ENCODE data around the gene THBS3.
A peak's percentile ranks its signal among the peaks of the same experiment; 100 is the strongest.
"Not testable (repeated sequence)": the region's sequence is repeated elsewhere in the genome, so short reads cannot be mapped to it uniquely, and the experiment has no call there.

The THBS3 gene

GRCh38 chr1:155207806-155208540 lies at the start of gene THBS3:
Gene THBS3, minus strand, starts transcription at chr1:155207897. Its CDS starts 21 bp downstream, at chr1:155207876.
- peak; percentile 67 for DNase-seq

GRCh38 chr1:155256058-155256852 lies 48.6 kb upstream of the THBS3 start:
- no peak for DNase-seq

GRCh38 chr1:155255243-155256007 lies 47.7 kb upstream of the THBS3 start, which contains the start of gene ENTREP3:
Gene ENTREP3, minus strand, starts transcription at chr1:155255483. Its CDS starts 606 bp downstream, at chr1:155254877.
- DNase-seq: peak; percentile 91

- DNase-seq: peak; percentile 48
These were observed 47.1 kb upstream of the THBS3 start for GRCh38 chr1:155254714-155255242.

GRCh38 chr1:155254228-155254713 lies 46.6 kb upstream of the THBS3 start:
- no peak for DNase-seq

GRCh38 chr1:155253797-155254196 lies 46.1 kb upstream of the THBS3 start:
- no peak for DNase-seq

GRCh38 chr1:155253208-155253607 lies 45.5 kb upstream of the THBS3 start:
- DNase-seq: no peak

GRCh38 chr1:155251566-155251965 lies 43.9 kb upstream of the THBS3 start:
- no peak for DNase-seq

- peak; percentile 96 for DNase-seq
These were observed 43.1 kb upstream of the THBS3 start for GRCh38 chr1:155250633-155251449.

- DNase-seq: no peak
These were observed 42.5 kb upstream of the THBS3 start for GRCh38 chr1:155250246-155250632.

GRCh38 chr1:155247667-155248553 lies 40.2 kb upstream of the THBS3 start:
- no peak for DNase-seq

- not testable (repeated sequence) for DNase-seq
These were observed 39.1 kb upstream of the THBS3 start for GRCh38 chr1:155246796-155247195.

GRCh38 chr1:155245163-155245524 lies 37.4 kb upstream of the THBS3 start:
- no peak for DNase-seq

GRCh38 chr1:155244368-155245162 lies 36.9 kb upstream of the THBS3 start:
- DNase-seq: peak; percentile 99

- DNase-seq: no peak
These were observed 35.2 kb upstream of the THBS3 start for GRCh38 chr1:155242805-155243358.

- DNase-seq: no peak
These were observed 34.2 kb upstream of the THBS3 start for GRCh38 chr1:155241841-155242264.

GRCh38 chr1:155241069-155241679 lies 33.5 kb upstream of the THBS3 start:
- peak; percentile 93 for DNase-seq

GRCh38 chr1:155236451-155236850 lies 28.8 kb upstream of the THBS3 start:
- DNase-seq: no peak

GRCh38 chr1:155235375-155235774 lies 27.7 kb upstream of the THBS3 start:
- not testable (repeated sequence) for DNase-seq

All from DMS53 (cell line).